Raji (cell line): Measurements from ENCODE around the gene C10orf90.

Experiments
- POLR2A ChIP-seq: IDR thresholded peaks from 2 replicates; pipeline ENCODE4 v1.6.1; 2011; ENCODE audit warnings: low read depth, low read length, control low read depth; ENCODE audit not compliant: insufficient read depth

C10orf90 gene

GRCh38 chr10:126497672-126498071, 172.8 kb downstream of the C10orf90 start:
- no peak for TF ChIP-seq POLR2A

- no peak for TF ChIP-seq POLR2A
Measured at GRCh38 chr10:126496771-126497545, 173.5 kb downstream of the C10orf90 start.

- TF ChIP-seq POLR2A = no peak
Measured at GRCh38 chr10:126491476-126491875, 179.0 kb downstream of the C10orf90 start.

- TF ChIP-seq POLR2A = no peak
Measured at GRCh38 chr10:126481181-126481580, 189.3 kb downstream of the C10orf90 start.

GRCh38 chr10:126480648-126481047, 189.8 kb downstream of the C10orf90 start:
- no peak for TF ChIP-seq POLR2A

GRCh38 chr10:126479280-126479895, 191.1 kb downstream of the C10orf90 start:
- no peak for TF ChIP-seq POLR2A

GRCh38 chr10:126478546-126478945, 191.9 kb downstream of the C10orf90 start:
- TF ChIP-seq POLR2A = no peak

- no peak for TF ChIP-seq POLR2A
Measured at GRCh38 chr10:126476246-126476645, 194.2 kb downstream of the C10orf90 start.

- TF ChIP-seq POLR2A = no peak
Measured at GRCh38 chr10:126475074-126475691, 195.3 kb downstream of the C10orf90 start.

- TF ChIP-seq POLR2A = no peak
Measured at GRCh38 chr10:126474031-126474430, 196.5 kb downstream of the C10orf90 start.

- TF ChIP-seq POLR2A = no peak
Measured at GRCh38 chr10:126470991-126471390, 199.5 kb downstream of the C10orf90 start.

- no peak for TF ChIP-seq POLR2A
Measured at GRCh38 chr10:126469692-126470091, 200.8 kb downstream of the C10orf90 start.

GRCh38 chr10:126468876-126469643, 201.4 kb downstream of the C10orf90 start:
- no peak for TF ChIP-seq POLR2A

- no peak for TF ChIP-seq POLR2A
Measured at GRCh38 chr10:126468467-126468866, 202.0 kb downstream of the C10orf90 start.

GRCh38 chr10:126465771-126466170, 204.7 kb downstream of the C10orf90 start:
- TF ChIP-seq POLR2A = no peak
